Ishikawa (cell line): ENCODE data around the gene UCN3.

Experiments used
- CEBPB ChIP-seq: IDR thresholded peaks from 2 replicates; pipeline ENCODE4 v1.6.1; 2012
- CREB1 ChIP-seq: IDR thresholded peaks from 2 replicates; pipeline ENCODE4 v1.6.1; 2012; ENCODE audit warnings: low read depth
- EGR1 ChIP-seq: IDR thresholded peaks from 2 replicates; pipeline ENCODE4 v1.6.1; 2012
- EP300 ChIP-seq: IDR thresholded peaks from 2 replicates; pipeline ENCODE4 v1.6.1; 2012; ENCODE audit warnings: borderline replicate concordance
- FOXM1 ChIP-seq: IDR thresholded peaks from 2 replicates; pipeline ENCODE4 v1.6.1; 2012; ENCODE audit warnings: low read depth, borderline replicate concordance
- MAX ChIP-seq: IDR thresholded peaks from 2 replicates; pipeline ENCODE4 v1.6.1; 2012
- NFIC ChIP-seq: IDR thresholded peaks from 2 replicates; pipeline ENCODE4 v1.6.1; 2012
- RAD21 ChIP-seq: IDR thresholded peaks from 2 replicates; pipeline ENCODE4 v1.6.1; 2012; ENCODE audit warnings: low read depth
- REST ChIP-seq: IDR thresholded peaks from 2 replicates; pipeline ENCODE4 v1.6.1; 2012; ENCODE audit warnings: low read depth, mild to moderate bottlenecking
- TAF1 ChIP-seq: IDR thresholded peaks from 2 replicates; pipeline ENCODE4 v1.6.1; 2012; ENCODE audit warnings: low read depth, mild to moderate bottlenecking
- TCF12 ChIP-seq: IDR thresholded peaks from 2 replicates; pipeline ENCODE4 v1.6.1; 2012; ENCODE audit warnings: low read depth
- TEAD4 ChIP-seq: IDR thresholded peaks from 2 replicates; pipeline ENCODE4 v1.6.1; 2012
- USF1 ChIP-seq: IDR thresholded peaks from 2 replicates; pipeline ENCODE4 v1.6.1; 2012
- YY1 ChIP-seq: IDR thresholded peaks from 2 replicates; pipeline ENCODE4 v1.6.1; 2012; ENCODE audit warnings: low read depth
- ZBTB7A ChIP-seq: IDR thresholded peaks from 2 replicates; pipeline ENCODE4 v1.6.1; 2012; ENCODE audit warnings: low read depth

The UCN3 gene

GRCh38 chr10:5393529-5393928 lies 28.8 kb downstream of the UCN3 start:
- TF ChIP-seq YY1 (no peak), MAX (no peak), TAF1 (no peak), USF1 (no peak), NFIC (no peak), RAD21 (no peak), REST (no peak), EP300 (no peak), EGR1 (no peak), TCF12 (no peak), FOXM1 (no peak), ZBTB7A (no peak), CEBPB (no peak), CREB1 (no peak), TEAD4 (no peak)

GRCh38 chr10:5395168-5395567 lies 30.4 kb downstream of the UCN3 start:
- no peak for TF ChIP-seq EGR1
- no peak for TF ChIP-seq NFIC
- TF ChIP-seq MAX: no peak
- TF ChIP-seq CREB1: no peak
- no peak for TF ChIP-seq ZBTB7A
- TF ChIP-seq YY1: no peak
- TF ChIP-seq REST: no peak
- TF ChIP-seq EP300: no peak
- no peak for TF ChIP-seq RAD21
- no peak for TF ChIP-seq CEBPB
- TF ChIP-seq TEAD4: no peak
- TF ChIP-seq USF1: no peak

GRCh38 chr10:5396556-5397300 lies 32.0 kb downstream of the UCN3 start:
- no peak for TF ChIP-seq YY1
- TF ChIP-seq EP300: no peak
- TF ChIP-seq TAF1: no peak
- no peak for TF ChIP-seq NFIC

- no peak for TF ChIP-seq FOXM1
- TF ChIP-seq NFIC: no peak
- TF ChIP-seq MAX: no peak
- TF ChIP-seq TCF12: no peak
- no peak for TF ChIP-seq YY1
- TF ChIP-seq RAD21: no peak
- no peak for TF ChIP-seq CEBPB
- TF ChIP-seq CREB1: no peak
- no peak for TF ChIP-seq USF1
- TF ChIP-seq EP300: no peak
- no peak for TF ChIP-seq REST
- no peak for TF ChIP-seq EGR1
- TF ChIP-seq TEAD4: no peak
- no peak for TF ChIP-seq ZBTB7A
- TF ChIP-seq TAF1: no peak
Observed at GRCh38 chr10:5399332-5399731, 34.6 kb downstream of the UCN3 start.
